GM15510 (cell line): Measurements from ENCODE around the gene NTRK2.

Experiments
- POLR2A ChIP-seq: IDR thresholded peaks from 3 replicates; pipeline ENCODE4 v1.6.1; 2011; ENCODE audit warnings: borderline replicate concordance; ENCODE audit not compliant: insufficient read length; ENCODE audit errors: extremely low read depth

Gene NTRK2

GRCh38 chr9:84879631-84880030 is 210.1 kb downstream of the NTRK2 start:
- no peak for TF ChIP-seq POLR2A

- TF ChIP-seq POLR2A = no peak
These were observed 211.3 kb downstream of the NTRK2 start for GRCh38 chr9:84880835-84881234.

- no peak for TF ChIP-seq POLR2A
These were observed 217.3 kb downstream of the NTRK2 start for GRCh38 chr9:84886866-84887265.

GRCh38 chr9:84891924-84892323 is 222.4 kb downstream of the NTRK2 start:
- no peak for TF ChIP-seq POLR2A

GRCh38 chr9:84893419-84894128 is 224.0 kb downstream of the NTRK2 start:
- TF ChIP-seq POLR2A = no peak

GRCh38 chr9:84894859-84895258 is 225.3 kb downstream of the NTRK2 start:
- no peak for TF ChIP-seq POLR2A

- TF ChIP-seq POLR2A = no peak
These were observed 228.0 kb downstream of the NTRK2 start for GRCh38 chr9:84897362-84898094.

- TF ChIP-seq POLR2A = no peak
These were observed 228.7 kb downstream of the NTRK2 start for GRCh38 chr9:84898188-84898587.

- no peak for TF ChIP-seq POLR2A
These were observed 229.8 kb downstream of the NTRK2 start for GRCh38 chr9:84899326-84899725.

GRCh38 chr9:84900421-84900820 is 230.9 kb downstream of the NTRK2 start:
- no peak for TF ChIP-seq POLR2A

- no peak for TF ChIP-seq POLR2A
These were observed 234.4 kb downstream of the NTRK2 start for GRCh38 chr9:84903963-84904362.

- no peak for TF ChIP-seq POLR2A
These were observed 247.2 kb downstream of the NTRK2 start for GRCh38 chr9:84916769-84917168.

GRCh38 chr9:84917366-84918070 is 248.0 kb downstream of the NTRK2 start:
- TF ChIP-seq POLR2A = no peak

- TF ChIP-seq POLR2A = no peak
These were observed 249.9 kb downstream of the NTRK2 start for GRCh38 chr9:84919440-84919839.

GRCh38 chr9:84921175-84921574 is 251.6 kb downstream of the NTRK2 start:
- no peak for TF ChIP-seq POLR2A
